Measurements from ENCODE around the gene COL4A5.

COL4A5 gene

GRCh38 chrX:108641589-108642272, 202.1 kb downstream of the COL4A5 start:
- DNase-seq (ENCODE audit: low spot score) = no peak

GRCh38 chrX:108642273-108642628, 202.6 kb downstream of the COL4A5 start:
- DNase-seq (ENCODE audit: low spot score) = no peak

DNA sequence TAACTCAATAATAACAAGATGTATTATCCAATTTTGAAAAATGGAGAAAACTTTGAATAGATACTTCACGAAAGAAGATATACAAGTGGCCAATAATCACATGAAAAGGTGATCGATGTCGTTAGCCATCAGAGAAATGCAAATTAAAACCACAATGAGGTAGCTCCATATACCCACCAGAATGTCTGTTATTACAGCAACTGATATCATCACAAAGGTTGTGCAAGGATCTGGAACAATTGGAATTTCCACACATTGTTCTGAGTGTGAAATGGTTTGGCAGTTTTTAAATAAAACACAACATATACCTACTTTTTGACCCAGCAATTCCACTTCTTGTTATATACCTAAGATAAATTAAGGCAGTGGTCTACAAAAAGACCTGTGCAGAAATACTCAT, 225.1 kb downstream of the COL4A5 start:
- no peak for DNase-seq (ENCODE audit: low spot score)

- no peak for DNase-seq (ENCODE audit: low spot score)
Observed at GRCh38 chrX:108666101-108666500, 226.5 kb downstream of the COL4A5 start.

DNA sequence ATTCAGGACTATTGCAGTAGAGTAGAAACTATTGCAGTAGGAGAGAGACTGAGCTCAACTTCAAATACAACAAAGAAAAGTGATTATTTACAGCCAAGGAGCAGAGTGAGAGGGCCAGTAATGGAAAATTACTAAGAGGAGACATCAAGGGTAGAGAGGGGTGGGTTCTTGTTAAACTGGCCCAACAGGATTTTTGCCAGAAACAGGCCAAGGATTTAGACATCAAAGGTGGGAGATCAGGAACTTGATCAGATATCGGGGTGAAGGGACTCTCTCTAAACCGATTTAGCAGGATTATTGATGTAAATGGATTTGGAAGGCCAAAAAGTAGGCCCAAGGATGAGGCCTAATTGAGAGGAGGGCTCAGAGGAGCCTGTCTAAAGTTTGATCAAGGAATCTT, 231.9 kb downstream of the COL4A5 start:
- no peak for DNase-seq (ENCODE audit: low spot score)

DNA sequence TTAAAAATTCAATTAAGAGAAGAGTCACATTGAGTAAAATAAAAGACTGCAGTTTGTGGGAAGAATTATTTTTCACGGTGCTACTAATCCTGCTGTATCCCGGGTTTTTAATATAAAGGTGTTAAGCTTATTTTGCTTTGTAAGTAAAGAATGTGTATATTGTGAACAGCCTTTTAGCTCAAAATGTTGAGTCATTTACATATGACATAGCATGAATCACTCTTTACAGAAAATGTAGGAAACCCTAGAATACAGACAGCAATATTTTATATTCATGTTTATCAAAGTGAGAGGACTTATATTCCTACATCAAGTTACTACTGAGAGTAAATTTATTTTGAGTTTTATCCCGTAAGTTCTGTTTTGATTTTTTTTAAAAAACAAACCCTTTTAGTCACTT, 257.1 kb downstream of the COL4A5 start:
- no peak for DNase-seq (ENCODE audit: low spot score)

- peak; percentile 16 for DNase-seq (ENCODE audit: low spot score)
Observed at GRCh38 chrX:108699368-108699767, 259.7 kb downstream of the COL4A5 start.

DNA sequence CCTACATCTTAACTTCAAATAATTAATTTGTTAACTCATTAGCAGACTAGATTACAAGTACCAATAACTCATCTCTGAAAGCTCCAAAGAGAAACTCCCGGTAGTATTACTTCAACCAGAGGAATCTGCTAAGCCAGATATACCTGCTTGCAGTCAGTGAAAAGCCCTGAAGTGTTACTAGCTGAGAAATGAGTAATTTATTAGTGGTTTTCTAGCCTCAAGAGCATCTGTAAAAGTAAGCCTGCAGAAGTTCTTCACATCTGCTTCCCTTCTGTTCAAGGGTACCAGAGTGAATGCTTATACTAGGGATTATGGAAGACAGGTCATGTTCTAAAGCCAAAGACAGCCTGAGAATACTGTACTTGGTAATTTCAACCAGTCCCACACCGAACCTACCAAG, 262.0 kb downstream of the COL4A5 start:
- no peak for DNase-seq (ENCODE audit: low spot score)

GRCh38 chrX:108702530-108702929, 262.9 kb downstream of the COL4A5 start:
- DNase-seq (ENCODE audit: low spot score) = no peak

DNA sequence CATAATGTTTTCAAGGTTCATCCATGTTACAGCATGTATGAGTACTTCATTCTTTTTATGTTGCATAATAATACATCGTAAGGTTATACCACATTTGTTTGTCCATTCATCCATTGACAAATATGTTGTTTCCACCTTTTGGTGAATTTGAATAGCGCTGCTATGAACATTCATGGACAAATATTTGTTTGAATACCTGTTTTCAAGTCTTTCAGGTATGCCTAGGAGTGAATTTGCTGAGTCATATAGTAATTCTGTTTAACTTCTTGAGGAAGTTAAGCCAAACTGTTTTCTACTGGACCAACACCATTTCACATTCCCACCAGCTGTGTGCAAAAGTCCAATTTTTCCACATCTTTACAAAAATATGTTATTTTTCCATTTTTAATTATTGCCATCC, 265.2 kb downstream of the COL4A5 start:
- no peak for DNase-seq (ENCODE audit: low spot score)

DNA sequence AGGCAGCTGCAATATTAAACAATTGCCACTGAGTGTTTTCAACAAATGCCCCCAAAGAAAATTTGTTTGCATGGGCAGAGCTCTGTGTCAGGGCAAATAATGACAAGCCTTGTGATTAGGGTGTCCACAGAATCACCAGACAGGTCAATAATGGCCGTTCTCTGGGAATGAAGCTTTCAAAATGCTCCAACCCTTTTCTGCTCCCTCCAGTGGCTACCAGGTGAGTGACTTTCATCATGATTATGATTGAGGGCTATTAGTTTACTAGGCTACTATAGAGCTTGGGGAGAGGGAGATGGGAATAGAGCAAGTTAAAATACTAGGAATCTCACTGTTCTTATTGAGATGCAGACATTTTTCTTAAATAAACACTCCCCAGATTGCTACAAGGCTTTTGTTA, 273.2 kb downstream of the COL4A5 start:
- DNase-seq (ENCODE audit: low spot score) = no peak

DNA sequence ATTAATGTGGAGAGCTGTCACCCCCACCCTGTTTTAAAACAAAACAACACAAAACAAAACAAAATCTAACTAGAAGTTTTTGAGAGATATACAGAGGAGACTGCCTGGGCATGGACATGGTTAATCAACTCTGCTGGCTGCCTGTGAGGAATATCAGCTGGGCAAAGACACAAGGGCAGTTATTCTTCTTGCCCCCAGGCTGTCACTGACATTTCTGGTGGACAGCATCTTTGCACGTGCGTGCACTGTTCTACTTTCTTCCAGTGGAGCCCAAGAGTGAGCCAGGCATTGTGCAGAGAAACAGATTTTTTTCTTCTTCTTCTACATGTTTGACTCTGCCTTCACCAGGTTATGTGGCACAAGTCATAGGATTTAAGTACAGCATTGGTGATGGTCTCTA, 282.9 kb downstream of the COL4A5 start:
- no peak for DNase-seq (ENCODE audit: low spot score)

- no peak for DNase-seq (ENCODE audit: low spot score)
Observed at GRCh38 chrX:108726748-108727147, 287.1 kb downstream of the COL4A5 start.

- no peak for DNase-seq (ENCODE audit: low spot score)
Observed at GRCh38 chrX:108731153-108731552, 291.5 kb downstream of the COL4A5 start.

DNA sequence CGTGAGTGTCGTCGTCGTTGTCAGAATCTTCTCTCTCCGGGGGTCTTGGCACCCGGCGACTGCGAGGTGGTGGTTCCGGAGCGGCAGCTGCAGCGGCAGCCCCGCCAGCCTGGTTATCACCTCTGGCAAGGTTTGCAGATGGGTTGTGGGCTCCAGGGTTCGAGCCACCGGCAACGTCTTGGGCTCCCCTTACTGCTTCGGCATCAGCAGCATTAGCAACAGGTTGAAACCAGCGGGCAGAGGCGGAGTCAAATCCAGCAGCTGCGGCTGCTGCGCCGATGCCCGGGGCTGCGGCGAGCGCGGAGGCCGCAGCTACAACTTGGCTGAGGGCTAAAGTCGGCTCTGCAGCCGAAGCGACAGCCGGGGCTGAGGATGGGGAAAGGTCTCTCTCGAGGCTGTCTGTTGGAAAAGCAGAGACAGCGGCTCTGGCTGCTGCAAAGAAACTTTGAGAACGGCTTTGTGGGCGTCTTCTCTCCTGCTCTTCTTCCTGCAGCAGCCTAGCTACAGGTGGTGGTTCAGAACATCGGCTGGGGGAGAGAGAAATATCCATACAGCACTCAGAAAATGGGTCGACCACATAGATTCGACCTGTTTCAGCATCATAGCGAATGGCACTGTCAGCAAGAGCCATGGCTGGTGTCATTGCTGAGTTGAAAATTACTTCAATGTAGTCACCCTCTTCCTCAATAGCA, 293.1 kb downstream of the COL4A5 start:
- no peak for DNase-seq (ENCODE audit: low spot score)

- no peak for DNase-seq (ENCODE audit: low spot score)
Observed at GRCh38 chrX:108734426-108734825, 294.8 kb downstream of the COL4A5 start.

DNA sequence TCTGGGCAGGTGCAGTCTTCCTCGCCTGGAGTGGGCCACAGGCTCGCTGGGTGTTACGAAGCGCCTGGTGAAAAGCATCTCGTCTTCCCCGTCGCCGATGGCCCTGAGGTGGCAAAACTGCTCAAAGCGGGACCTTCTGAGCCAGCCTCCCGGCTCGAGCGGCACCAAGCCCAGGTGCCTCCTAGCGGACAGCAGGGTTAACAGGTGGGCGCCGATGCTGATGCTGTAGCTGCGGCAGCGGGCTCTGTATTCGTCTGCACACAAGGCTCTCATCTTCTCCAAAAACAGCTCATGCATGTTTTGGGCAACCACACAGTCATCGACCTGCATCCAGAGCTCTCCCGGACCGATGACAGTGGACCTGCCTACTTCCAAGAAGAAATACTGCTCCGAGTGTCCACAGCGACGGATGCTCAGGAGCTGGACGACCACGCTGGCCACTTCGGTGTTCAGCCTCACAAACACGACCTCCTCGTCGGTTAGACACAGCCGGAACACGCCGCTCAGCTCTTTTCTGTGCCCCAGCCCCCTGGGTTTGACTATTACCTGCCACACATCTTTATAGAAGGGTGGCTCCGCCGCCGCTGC, 295.5 kb downstream of the COL4A5 start:
- no peak for DNase-seq (ENCODE audit: low spot score)

- DNase-seq (ENCODE audit: low spot score) = peak; percentile 13
Observed at GRCh38 chrX:108735679-108736508, 296.3 kb downstream of the COL4A5 start.

DNA sequence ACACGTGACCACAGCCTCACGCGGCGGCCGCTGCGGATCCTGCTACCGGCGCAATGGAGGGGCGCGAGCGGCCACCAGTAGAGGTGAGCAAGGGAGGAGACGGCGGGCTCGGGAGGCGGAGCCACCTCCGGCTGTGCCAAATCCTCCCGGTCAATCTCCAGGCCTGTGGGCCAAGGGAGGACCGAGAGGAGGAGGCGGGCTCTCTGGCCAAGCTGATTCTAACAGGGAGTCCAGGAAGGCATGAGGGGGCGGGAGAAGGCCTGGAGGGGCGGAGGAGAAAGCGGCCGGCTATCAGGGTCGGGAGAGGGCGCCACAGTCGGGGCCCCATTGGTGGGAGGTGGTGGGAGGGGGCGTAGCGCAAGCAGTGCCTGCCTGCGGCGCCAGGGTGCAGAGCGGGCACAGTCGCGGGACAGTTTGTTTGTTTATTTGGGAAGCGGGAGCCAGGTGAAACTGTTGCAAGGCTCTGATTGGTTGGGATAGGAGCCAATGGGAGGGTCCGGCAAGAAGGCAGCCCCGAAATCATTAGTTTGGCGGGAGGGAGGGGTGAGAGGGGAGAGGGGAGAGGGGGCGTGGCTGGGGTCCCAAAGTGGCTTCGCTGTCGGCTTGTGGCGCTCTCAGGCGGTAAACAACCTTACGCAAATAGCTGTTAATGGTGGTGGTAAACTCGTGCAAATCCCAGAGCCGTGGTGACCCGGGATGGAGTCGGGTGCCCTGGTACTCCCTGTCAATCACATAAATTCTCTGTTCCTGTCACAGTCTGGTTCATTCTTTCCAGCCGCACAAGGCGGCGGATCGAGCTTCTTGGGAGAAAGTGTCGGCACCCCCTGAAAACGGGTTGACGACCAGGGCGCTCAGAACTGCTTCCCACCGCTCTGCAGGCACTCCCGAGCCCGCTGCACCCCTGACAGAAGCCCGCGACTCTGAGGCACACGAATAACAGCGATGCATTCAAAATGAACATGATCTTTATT, 297.2 kb downstream of the COL4A5 start, which contains the start of gene IRS4:
Gene IRS4 (minus strand): TSS at position 55 of the 971 bp plus-strand sequence.
- peak; percentile 24 for DNase-seq (ENCODE audit: low spot score)

DNA sequence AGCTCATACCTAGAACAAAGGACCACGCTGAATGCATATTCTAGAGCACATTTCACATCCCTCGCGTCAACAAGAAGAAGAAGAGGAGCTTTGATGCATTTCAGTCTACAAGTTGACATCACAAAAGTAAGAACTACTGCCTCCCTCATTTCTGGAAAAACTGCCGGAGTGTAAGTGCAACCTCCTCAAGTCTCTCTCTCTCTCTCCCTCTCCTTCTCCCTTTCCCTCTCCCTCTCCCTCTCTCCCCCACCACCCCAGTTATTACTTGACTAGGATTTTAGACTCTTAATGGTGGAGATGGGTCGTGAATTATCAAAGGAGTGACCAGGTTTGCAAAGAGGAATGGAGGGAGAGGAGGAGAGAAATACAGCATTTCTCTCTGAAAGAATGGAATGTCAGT, 298.1 kb downstream of the COL4A5 start:
- no peak for DNase-seq (ENCODE audit: low spot score)

DNA sequence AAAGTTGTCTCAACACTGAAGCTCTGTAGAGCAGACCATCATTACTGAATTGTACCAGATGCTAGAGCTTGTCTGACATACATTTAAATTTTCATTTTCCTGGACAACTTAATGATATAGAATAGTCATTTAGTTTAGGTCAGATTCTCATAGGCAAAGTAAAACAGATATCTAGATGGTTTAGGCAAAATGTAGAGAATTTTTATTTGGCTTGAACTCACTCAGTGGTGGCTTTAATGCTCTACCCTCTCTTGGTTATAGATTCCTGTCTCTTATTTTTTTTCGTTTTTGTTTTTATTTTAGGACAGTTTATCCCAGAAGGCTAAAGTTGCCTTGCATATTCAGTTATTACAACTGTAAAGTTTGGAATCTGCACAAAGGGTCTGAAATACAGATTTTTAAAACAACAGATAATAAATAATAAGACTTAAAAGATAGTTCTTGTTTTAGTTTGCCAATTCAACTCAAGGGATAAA, 300.7 kb downstream of the COL4A5 start:
- no peak for DNase-seq (ENCODE audit: low spot score)

Measured in AG20443 (cell line).